Measurements from ENCODE around the gene TAOK3. TPM values are rescaled to one million over a fixed set of nuclear protein-coding genes. Genes with fewer than 3 reads are reported as not detected.

Gene TAOK3
- total and polyA plus RNA-seq, 5 donors from 2014 or later = 60.2 to 97.8 (median 72.1) TPM

- H3K4me3 Mint-ChIP-seq = no peak overlapping the region
- no peak overlapping the region for H3K27ac Mint-ChIP-seq
- no peak overlapping the region for H3K27ac ChIP-seq (ENCODE audit: insufficient read depth, low read length, poor library complexity, severe bottlenecking)
- ATAC-seq (ENCODE audit: low read depth in 2 of 2) (no peak), DNase-seq (no peak)
- H3K36me3 Mint-ChIP-seq = no peaks in the 10 kb centered on the region
- no peak overlapping the region for H3K4me3 ChIP-seq (ENCODE audit: low read depth, low read length)
- H3K27me3 Mint-ChIP-seq = peaks cover 16% of the 10 kb centered on the region
- no peaks in the 10 kb centered on the region for H3K27me3 ChIP-seq (ENCODE audit: control insufficient read depth, insufficient read depth, low read length)
- H3K4me1 ChIP-seq (ENCODE audit: control insufficient read depth, insufficient read depth, low read length, poor library complexity, severe bottlenecking) = peaks cover 4% of the 10 kb centered on the region
- H3K36me3 ChIP-seq (ENCODE audit: control insufficient read depth, insufficient read depth, low read length) = no peaks in the 10 kb centered on the region
- no peaks in the 10 kb centered on the region for H3K9me3 ChIP-seq (ENCODE audit: control insufficient read depth in 2 of 2, low read length in 2 of 2)
- peaks cover 0 to 2% (median 0%) of the 10 kb centered on the region in 7 donors for H3K9me3 Mint-ChIP-seq
- H3K4me1 Mint-ChIP-seq = peaks cover 0 to 5% (median 1%) of the 10 kb centered on the region in 4 donors
Observed at GRCh38 chr12:118109088-118109487, 263.6 kb downstream of the TAOK3 start.

- peaks cover 22% of the 10 kb centered on the region for H3K27me3 Mint-ChIP-seq
- ATAC-seq (ENCODE audit: low read depth in 2 of 2) (no peak), DNase-seq (no peak)
- H3K4me3 ChIP-seq (ENCODE audit: low read depth, low read length) = no peak overlapping the region
- no peak overlapping the region for H3K4me3 Mint-ChIP-seq
- H3K27ac ChIP-seq (ENCODE audit: insufficient read depth, low read length, poor library complexity, severe bottlenecking) = no peak overlapping the region
- H3K9me3 Mint-ChIP-seq = peaks cover 0 to 4% (median 0%) of the 10 kb centered on the region in 7 donors
- H3K4me1 Mint-ChIP-seq = peaks cover 0 to 8% (median 5%) of the 10 kb centered on the region in 4 donors
- H3K27ac Mint-ChIP-seq = peak overlapping the region in 1 of 3 donors; percentile 74
- peaks cover 17% of the 10 kb centered on the region for H3K4me1 ChIP-seq (ENCODE audit: control insufficient read depth, insufficient read depth, low read length, poor library complexity, severe bottlenecking)
- H3K27me3 ChIP-seq (ENCODE audit: control insufficient read depth, insufficient read depth, low read length) = no peaks in the 10 kb centered on the region
- no peaks in the 10 kb centered on the region for H3K9me3 ChIP-seq (ENCODE audit: control insufficient read depth in 2 of 2, low read length in 2 of 2)
- H3K36me3 ChIP-seq (ENCODE audit: control insufficient read depth, insufficient read depth, low read length) = no peaks in the 10 kb centered on the region
- no peaks in the 10 kb centered on the region for H3K36me3 Mint-ChIP-seq
Observed at GRCh38 chr12:118107694-118108093, 265.0 kb downstream of the TAOK3 start.

- ATAC-seq (ENCODE audit: low read depth in 2 of 2) = no peak
- H3K4me1 Mint-ChIP-seq = peaks cover 0 to 8% (median 6%) of the 10 kb centered on the region in 4 donors
- H3K27ac Mint-ChIP-seq = no peak overlapping the region
- H3K27ac ChIP-seq (ENCODE audit: insufficient read depth, low read length, poor library complexity, severe bottlenecking) = no peak overlapping the region
- no peak overlapping the region for H3K4me3 ChIP-seq (ENCODE audit: low read depth, low read length)
- no peaks in the 10 kb centered on the region for H3K36me3 Mint-ChIP-seq
- peaks cover 3% of the 10 kb centered on the region for H3K27me3 ChIP-seq (ENCODE audit: control insufficient read depth, insufficient read depth, low read length)
- H3K27me3 Mint-ChIP-seq = peaks cover 26% of the 10 kb centered on the region
- H3K36me3 ChIP-seq (ENCODE audit: control insufficient read depth, insufficient read depth, low read length) = no peaks in the 10 kb centered on the region
- peaks cover 0 to 4% (median 0%) of the 10 kb centered on the region in 7 donors for H3K9me3 Mint-ChIP-seq
- DNase-seq = no peak
- peaks cover 17% of the 10 kb centered on the region for H3K4me1 ChIP-seq (ENCODE audit: control insufficient read depth, insufficient read depth, low read length, poor library complexity, severe bottlenecking)
- no peak overlapping the region for H3K4me3 Mint-ChIP-seq
- H3K9me3 ChIP-seq (ENCODE audit: control insufficient read depth in 2 of 2, low read length in 2 of 2) = no peaks in the 10 kb centered on the region
Observed at GRCh38 chr12:118107011-118107410, 265.7 kb downstream of the TAOK3 start.

- Histone ChIP-seq H3K27ac (ENCODE audit: insufficient read depth, low read length, poor library complexity, severe bottlenecking) (no peak within 1 kb of the TSS), H3K27me3 (ENCODE audit: control insufficient read depth, insufficient read depth, low read length) (peaks cover 3% of the 10 kb centered on the region), H3K9me3 (ENCODE audit: control insufficient read depth in 2 of 2, low read length in 2 of 2) (no peaks in the 10 kb centered on the region), H3K4me3 (ENCODE audit: low read depth, low read length) (peak within 1 kb of the TSS; percentile 61), H3K4me1 (ENCODE audit: control insufficient read depth, insufficient read depth, low read length, poor library complexity, severe bottlenecking) (peaks cover 17% of the 10 kb centered on the region), H3K36me3 (ENCODE audit: control insufficient read depth, insufficient read depth, low read length) (no peaks in the 10 kb centered on the region)
- peaks cover 0 to 8% (median 6%) of the 10 kb centered on the region in 4 donors for H3K4me1 Mint-ChIP-seq
- H3K36me3 Mint-ChIP-seq = no peaks in the 10 kb centered on the region
- H3K9me3 Mint-ChIP-seq = peaks cover 0 to 4% (median 0%) of the 10 kb centered on the region in 7 donors
- peak in 1 of 3 donors; percentile 32 for DNase-seq
- ATAC-seq (ENCODE audit: low read depth in 2 of 2) = peak; percentile 42 to 50
- H3K27ac Mint-ChIP-seq = peak within 1 kb of the TSS in 1 of 3 donors; percentile 28
- H3K4me3 Mint-ChIP-seq = peak within 1 kb of the TSS; percentile 77 to 96 (median 86)
- H3K27me3 Mint-ChIP-seq = peaks cover 39% of the 10 kb centered on the region
Observed at GRCh38 chr12:118103601-118104382, 268.9 kb downstream of the TAOK3 start, which contains the start of gene VSIG10. Gene VSIG10, minus strand, starts transcription at chr12:118104011. Its CDS starts 340 bp downstream, at chr12:118103671.

GRCh38 chr12:118103201-118103600 lies 269.5 kb downstream of the TAOK3 start:
- Mint-ChIP-seq H3K9me3 (peaks cover 0 to 4% (median 0%) of the 10 kb centered on the region in 7 donors), H3K36me3 (no peaks in the 10 kb centered on the region), H3K4me3 (peak overlapping the region; percentile 72 to 96 (median 86)), H3K4me1 (peaks cover 0 to 8% (median 6%) of the 10 kb centered on the region in 4 donors), H3K27me3 (peaks cover 39% of the 10 kb centered on the region), H3K27ac (no peak overlapping the region)
- peak overlapping the region; percentile 32 for H3K4me3 ChIP-seq (ENCODE audit: low read depth, low read length)
- ATAC-seq (ENCODE audit: low read depth in 2 of 2) (peak; percentile 8 to 14), DNase-seq (peak in 1 of 3 donors; percentile 34)
- H3K27me3 ChIP-seq (ENCODE audit: control insufficient read depth, insufficient read depth, low read length) = peaks cover 3% of the 10 kb centered on the region
- no peaks in the 10 kb centered on the region for H3K36me3 ChIP-seq (ENCODE audit: control insufficient read depth, insufficient read depth, low read length)
- no peaks in the 10 kb centered on the region for H3K9me3 ChIP-seq (ENCODE audit: control insufficient read depth in 2 of 2, low read length in 2 of 2)
- H3K27ac ChIP-seq (ENCODE audit: insufficient read depth, low read length, poor library complexity, severe bottlenecking) = no peak overlapping the region
- H3K4me1 ChIP-seq (ENCODE audit: control insufficient read depth, insufficient read depth, low read length, poor library complexity, severe bottlenecking) = peaks cover 17% of the 10 kb centered on the region

- peaks cover 0 to 4% (median 0%) of the 10 kb centered on the region in 7 donors for H3K9me3 Mint-ChIP-seq
- no peaks in the 10 kb centered on the region for H3K36me3 Mint-ChIP-seq
- no peak overlapping the region for H3K27ac ChIP-seq (ENCODE audit: insufficient read depth, low read length, poor library complexity, severe bottlenecking)
- peak overlapping the region; percentile 72 to 96 (median 86) for H3K4me3 Mint-ChIP-seq
- no peak for DNase-seq
- H3K27me3 Mint-ChIP-seq = peaks cover 39% of the 10 kb centered on the region
- H3K4me1 ChIP-seq (ENCODE audit: control insufficient read depth, insufficient read depth, low read length, poor library complexity, severe bottlenecking) = peaks cover 17% of the 10 kb centered on the region
- peaks cover 0 to 8% (median 6%) of the 10 kb centered on the region in 4 donors for H3K4me1 Mint-ChIP-seq
- no peaks in the 10 kb centered on the region for H3K36me3 ChIP-seq (ENCODE audit: control insufficient read depth, insufficient read depth, low read length)
- no peak for ATAC-seq (ENCODE audit: low read depth in 2 of 2)
- H3K27ac Mint-ChIP-seq = peak overlapping the region in 1 of 3 donors; percentile 28
- H3K27me3 ChIP-seq (ENCODE audit: control insufficient read depth, insufficient read depth, low read length) = peaks cover 3% of the 10 kb centered on the region
- H3K4me3 ChIP-seq (ENCODE audit: low read depth, low read length) = no peak overlapping the region
- H3K9me3 ChIP-seq (ENCODE audit: control insufficient read depth in 2 of 2, low read length in 2 of 2) = no peaks in the 10 kb centered on the region
Observed at GRCh38 chr12:118102609-118103008, 270.1 kb downstream of the TAOK3 start.

GRCh38 chr12:118102070-118102469 lies 270.6 kb downstream of the TAOK3 start:
- no peaks in the 10 kb centered on the region for H3K36me3 Mint-ChIP-seq
- peaks cover 0 to 8% (median 6%) of the 10 kb centered on the region in 4 donors for H3K4me1 Mint-ChIP-seq
- H3K4me3 Mint-ChIP-seq = peak overlapping the region in 3 of 4 donors; percentile 28 to 72 (median 54)

More at GRCh38 chr12:118102070-118102469, 270.6 kb downstream of the TAOK3 start:
- H3K9me3 Mint-ChIP-seq = peaks cover 0 to 4% (median 0%) of the 10 kb centered on the region in 7 donors
- ATAC-seq (ENCODE audit: low read depth in 2 of 2) = no peak
- Histone ChIP-seq H3K27ac (ENCODE audit: insufficient read depth, low read length, poor library complexity, severe bottlenecking) (no peak overlapping the region), H3K9me3 (ENCODE audit: control insufficient read depth in 2 of 2, low read length in 2 of 2) (no peaks in the 10 kb centered on the region), H3K4me3 (ENCODE audit: low read depth, low read length) (no peak overlapping the region), H3K27me3 (ENCODE audit: control insufficient read depth, insufficient read depth, low read length) (peaks cover 3% of the 10 kb centered on the region), H3K36me3 (ENCODE audit: control insufficient read depth, insufficient read depth, low read length) (no peaks in the 10 kb centered on the region), H3K4me1 (ENCODE audit: control insufficient read depth, insufficient read depth, low read length, poor library complexity, severe bottlenecking) (peaks cover 17% of the 10 kb centered on the region)
- H3K27ac Mint-ChIP-seq = no peak overlapping the region
- H3K27me3 Mint-ChIP-seq = peaks cover 38% of the 10 kb centered on the region
- no peak for DNase-seq
